KOPT-K1 (cell line): ENCODE measurements around the gene EFNA2.
"Not testable (repeated sequence)": the region's sequence is repeated elsewhere in the genome, so short reads cannot be mapped to it uniquely, and the experiment has no call there.

Experiments used
- H3K27ac ChIP-seq: fragments of 200-600 bp; sonication (generic); 2 replicates; pipeline ENCODE4 v1.5.1; 2016; ENCODE audit warnings: antibody characterized with exemption, mild to moderate bottlenecking, low read depth, low read length; ENCODE audit not compliant: poor library complexity, severe bottlenecking
- H3K36me3 ChIP-seq: fragments of 200-600 bp; sonication (generic); 2 replicates; pipeline ENCODE4 v1.5.1; 2017; ENCODE audit warnings: antibody characterized with exemption, mild to moderate bottlenecking, low read length, moderate library complexity; ENCODE audit not compliant: insufficient read depth
- H3K9me3 ChIP-seq: fragments of 200-600 bp; sonication (generic); 2 replicates; pipeline ENCODE4 v1.5.1; 2017; ENCODE audit warnings: antibody characterized with exemption, low read length, mild to moderate bottlenecking; ENCODE audit not compliant: insufficient read depth, poor library complexity, severe bottlenecking

The EFNA2 gene

DNA sequence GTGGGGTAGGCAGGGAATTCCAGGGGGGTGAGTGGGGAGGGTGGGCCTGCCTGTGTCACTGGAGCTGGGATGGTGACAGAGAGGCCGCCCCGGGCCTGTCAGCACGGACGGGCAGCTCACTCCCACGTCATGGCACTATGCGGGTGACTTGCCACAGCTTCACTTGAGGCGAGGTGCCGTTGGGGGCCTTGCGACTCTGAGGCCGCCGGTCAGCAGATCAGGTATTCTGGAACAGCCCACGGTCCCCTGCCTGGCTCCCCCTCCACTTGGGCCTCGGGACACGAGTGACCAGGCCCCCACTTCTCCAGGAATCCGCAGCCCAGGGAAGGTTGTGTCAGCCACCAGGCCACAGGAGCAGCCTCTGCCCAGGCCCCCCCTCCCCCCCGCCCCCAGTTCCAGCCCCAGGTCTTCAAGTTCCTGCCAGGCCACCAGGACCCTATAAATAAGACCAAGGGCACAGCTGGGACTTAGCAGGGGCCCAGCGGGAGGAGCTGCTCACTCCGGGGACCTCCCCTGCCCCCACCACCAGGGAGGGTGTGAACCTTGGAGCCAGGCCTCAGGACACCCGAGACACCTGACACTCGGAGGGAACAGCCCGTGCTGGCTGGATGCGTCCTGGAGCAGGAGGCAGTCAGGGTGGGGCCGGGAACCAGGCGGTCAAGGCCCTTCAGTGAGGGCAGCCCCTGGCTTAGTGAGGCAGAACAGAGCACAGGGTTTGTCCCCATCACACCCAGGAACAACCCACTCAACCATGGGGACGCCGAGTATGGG, 40.0 kb upstream of the EFNA2 start:
- Histone ChIP-seq H3K27ac (no peak overlapping the region), H3K36me3 (0 out of 2 replicates have a peak, but pooled peaks cover 10% of the 10 kb centered on the region), H3K9me3 (no peaks in the 10 kb centered on the region)

DNA sequence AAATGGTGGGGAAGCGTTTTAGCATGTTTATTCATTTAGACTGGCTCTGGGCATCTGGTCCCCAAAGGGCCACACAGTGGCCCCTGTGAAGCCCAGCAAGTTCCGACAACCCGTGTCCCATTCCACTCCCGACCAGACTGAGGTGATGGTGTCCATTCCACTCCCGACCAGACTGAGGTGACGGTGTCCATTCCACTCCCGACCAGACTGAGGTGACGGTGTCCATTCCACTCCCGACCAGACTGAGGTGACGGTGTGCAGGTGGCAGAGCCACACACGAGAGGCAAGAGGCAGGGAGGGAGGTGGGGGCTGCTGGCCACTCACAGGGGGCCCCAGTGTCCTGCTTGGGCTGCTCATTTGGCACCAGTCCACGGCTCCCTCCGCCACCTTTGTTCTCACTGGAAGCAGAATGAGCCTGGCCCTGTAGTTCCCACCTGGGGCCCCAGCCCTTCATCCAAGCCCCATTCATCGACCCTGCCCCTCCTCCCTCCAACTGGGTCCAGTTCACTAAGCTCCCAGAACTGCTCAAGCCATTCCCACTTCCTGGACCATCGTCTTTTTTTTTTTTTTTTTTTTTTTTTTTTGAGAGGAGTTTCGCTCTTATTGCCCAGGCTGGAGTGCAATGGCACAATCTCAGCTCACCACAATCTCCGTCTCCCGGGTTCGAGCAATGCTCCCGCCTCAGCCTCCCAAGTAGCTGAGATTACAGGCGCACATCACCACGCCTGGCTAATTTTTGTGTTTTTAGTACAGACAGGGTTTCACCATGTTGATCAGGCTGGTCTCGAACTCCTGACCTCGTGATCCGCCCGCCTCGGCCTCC, 39.2 kb upstream of the EFNA2 start:
- not testable (repeated sequence) for H3K27ac ChIP-seq, H3K9me3 ChIP-seq
- 0 out of 2 replicates have a peak, but pooled peaks cover 10% of the 10 kb centered on the region for H3K36me3 ChIP-seq

GRCh38 chr19:1247748-1248138, 37.9 kb upstream of the EFNA2 start:
- Histone ChIP-seq H3K27ac (no peak overlapping the region), H3K9me3 (no peaks in the 10 kb centered on the region), H3K36me3 (0 out of 2 replicates have a peak, but pooled peaks cover 10% of the 10 kb centered on the region)

DNA sequence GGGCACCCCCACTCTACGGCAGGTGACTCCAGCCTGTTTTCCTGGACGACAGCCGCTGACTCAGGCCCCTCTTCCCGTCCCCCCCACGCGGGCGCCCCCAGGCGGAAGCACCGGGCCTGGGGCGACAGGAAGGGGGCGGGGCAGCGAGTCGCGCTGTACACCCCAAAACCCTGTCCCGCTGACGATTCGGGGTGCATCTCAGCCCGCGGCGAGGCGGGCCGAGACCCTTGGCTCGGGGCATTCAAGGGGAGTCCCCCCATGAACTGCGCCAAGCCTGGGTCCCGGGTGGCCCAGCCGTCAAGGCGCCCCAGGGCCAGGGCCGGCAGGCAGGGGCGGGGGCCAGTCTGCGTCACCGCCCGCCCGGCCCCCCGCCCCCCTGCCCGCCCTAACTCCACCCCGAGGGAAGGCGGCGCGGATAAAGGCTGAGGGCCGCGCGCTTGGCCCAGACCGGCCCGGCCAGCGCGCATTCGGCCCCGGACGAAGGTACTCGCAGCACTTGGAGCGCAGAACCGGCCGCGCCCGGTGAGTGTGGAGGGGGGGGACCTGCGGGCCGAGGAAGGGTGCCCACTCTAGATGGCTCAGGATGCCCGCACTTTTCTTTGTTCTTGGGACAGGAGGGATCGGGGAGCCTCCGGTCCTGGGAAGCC, 37.4 kb upstream of the EFNA2 start, which contains the start of gene MIDN:
Gene MIDN, plus strand, starts transcription at position 445 of the 647 bp plus-strand sequence. CDS start 1,714 bp downstream, outside the sequence.
- 0 out of 2 replicates have a peak, but pooled peaks cover 10% of the 10 kb centered on the region for H3K36me3 ChIP-seq
- H3K27ac ChIP-seq: peak within 1 kb of the TSS; percentile 76
- no peaks in the 10 kb centered on the region for H3K9me3 ChIP-seq

DNA sequence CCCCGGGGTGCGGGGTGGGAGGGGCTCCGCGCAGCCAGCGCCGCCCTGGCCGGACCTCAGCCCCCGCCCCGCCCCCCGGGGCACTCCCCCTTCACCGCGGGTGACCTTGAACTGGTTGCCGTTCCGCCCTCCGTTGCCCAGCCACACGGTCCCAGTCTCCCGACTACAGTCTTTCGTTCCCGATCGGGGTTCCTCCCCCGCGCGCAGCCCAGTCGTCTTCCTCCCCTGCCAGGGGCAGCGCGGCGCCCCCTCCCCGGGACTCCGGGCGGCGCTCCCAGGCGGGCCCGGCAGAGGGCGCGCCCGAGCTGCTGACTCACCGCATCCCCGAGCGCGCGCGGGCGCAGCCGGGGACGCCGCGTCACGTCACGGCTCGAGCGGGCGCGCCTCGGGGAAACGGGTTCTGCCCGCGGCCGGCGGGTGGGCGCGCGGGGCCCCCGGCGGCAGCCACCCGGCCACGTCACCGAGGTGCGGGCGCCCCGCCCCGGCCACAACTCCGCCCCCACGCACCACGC, 36.8 kb upstream of the EFNA2 start:
- peaks cover 12% of the 10 kb centered on the region for H3K36me3 ChIP-seq
- peak overlapping the region; percentile 76 for H3K27ac ChIP-seq
- H3K9me3 ChIP-seq: no peaks in the 10 kb centered on the region

DNA sequence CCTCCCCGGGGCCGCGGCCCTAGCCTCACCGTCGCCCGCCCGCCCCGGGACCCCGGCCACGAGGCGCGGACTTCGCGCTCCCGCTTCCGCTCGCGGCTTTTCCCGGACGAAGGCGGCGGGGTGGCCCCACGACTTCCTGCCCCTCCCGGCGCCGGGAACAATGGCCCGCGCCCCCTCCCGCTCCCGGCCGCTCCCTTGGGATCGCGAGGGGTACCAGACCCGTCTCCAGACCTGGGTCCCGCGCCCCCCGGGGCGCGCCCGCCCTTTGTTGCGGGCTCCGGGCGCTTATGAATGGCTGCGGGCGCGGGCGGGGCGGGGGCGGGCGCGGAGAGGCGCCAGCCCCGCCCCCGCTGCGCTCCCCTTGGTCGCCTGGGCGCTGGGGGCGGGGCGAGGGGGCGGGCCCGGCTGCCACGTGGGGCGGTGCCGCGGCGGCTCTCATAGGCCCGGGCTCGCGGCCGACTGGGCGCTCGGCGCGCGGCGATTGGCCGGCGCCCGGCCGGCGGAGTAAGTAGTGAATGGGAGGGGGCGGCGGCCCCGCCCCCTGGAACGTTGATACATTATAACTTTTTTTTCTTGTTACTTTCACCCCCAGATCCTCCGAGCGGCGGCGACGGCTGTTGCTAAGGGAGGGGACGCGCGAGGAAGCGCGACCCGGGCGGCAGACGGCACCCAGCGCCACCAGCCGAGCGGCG, 36.2 kb upstream of the EFNA2 start:
- H3K9me3 ChIP-seq: no peaks in the 10 kb centered on the region
- peaks cover 13% of the 10 kb centered on the region for H3K36me3 ChIP-seq
- H3K27ac ChIP-seq: peak overlapping the region; percentile 88

- Histone ChIP-seq H3K27ac (peak overlapping the region; percentile 88), H3K36me3 (peaks cover 16% of the 10 kb centered on the region), H3K9me3 (no peaks in the 10 kb centered on the region)
Observed at GRCh38 chr19:1249990-1250436, 35.7 kb upstream of the EFNA2 start.

- H3K36me3 ChIP-seq: peaks cover 22% of the 10 kb centered on the region
- peak overlapping the region; percentile 88 for H3K27ac ChIP-seq
- no peaks in the 10 kb centered on the region for H3K9me3 ChIP-seq
Observed at GRCh38 chr19:1250437-1251260, 35.0 kb upstream of the EFNA2 start.

DNA sequence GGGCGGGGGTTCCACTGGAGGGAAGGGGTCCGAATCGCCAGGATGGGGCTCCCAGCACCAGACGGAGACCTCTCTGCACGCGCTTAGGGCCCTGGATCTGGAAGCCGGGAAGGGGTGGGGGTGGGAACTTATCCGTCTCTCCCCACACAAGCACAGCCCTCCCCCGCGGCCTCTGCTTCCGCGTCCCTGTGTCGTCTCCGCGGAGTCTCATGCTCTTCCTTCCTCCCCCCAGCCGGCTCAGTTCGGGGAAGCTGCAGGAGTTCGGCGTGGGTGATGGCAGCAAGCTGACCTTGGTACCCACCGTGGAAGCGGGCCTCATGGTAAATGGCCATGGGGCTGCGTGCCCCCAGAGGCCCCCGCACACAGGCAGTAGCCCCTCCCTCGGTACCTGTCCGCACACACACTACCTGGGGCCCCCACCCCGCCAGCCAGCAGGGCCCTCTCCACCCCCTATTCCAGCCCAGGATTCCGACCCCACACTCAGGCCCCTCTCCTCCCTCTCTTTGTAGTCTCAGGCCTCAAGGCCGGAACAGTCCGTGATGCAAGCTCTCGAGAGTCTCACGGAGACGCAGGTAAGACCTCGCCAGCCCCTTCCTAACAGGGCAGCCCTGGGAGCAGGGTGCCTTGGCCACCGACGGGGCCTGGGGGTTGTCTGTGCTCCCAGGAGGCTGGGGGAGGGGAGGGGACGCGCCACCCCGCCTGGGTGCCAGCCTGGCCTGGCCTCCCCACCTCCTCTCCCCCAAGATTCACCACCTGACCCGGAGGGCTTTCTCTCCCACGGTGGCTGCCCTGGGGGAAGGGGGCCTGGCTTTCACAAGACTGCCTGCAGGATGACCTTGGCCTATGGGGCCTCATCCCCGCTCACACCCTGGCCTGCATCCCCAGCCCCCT, 34.1 kb upstream of the EFNA2 start:
- peak overlapping the region; percentile 88 for H3K27ac ChIP-seq
- H3K36me3 ChIP-seq: peaks cover 31% of the 10 kb centered on the region
- H3K9me3 ChIP-seq: no peaks in the 10 kb centered on the region

- Histone ChIP-seq H3K27ac (peak overlapping the region; percentile 88), H3K9me3 (no peaks in the 10 kb centered on the region), H3K36me3 (peaks cover 39% of the 10 kb centered on the region)
Observed at GRCh38 chr19:1252221-1252820, 33.4 kb upstream of the EFNA2 start.

DNA sequence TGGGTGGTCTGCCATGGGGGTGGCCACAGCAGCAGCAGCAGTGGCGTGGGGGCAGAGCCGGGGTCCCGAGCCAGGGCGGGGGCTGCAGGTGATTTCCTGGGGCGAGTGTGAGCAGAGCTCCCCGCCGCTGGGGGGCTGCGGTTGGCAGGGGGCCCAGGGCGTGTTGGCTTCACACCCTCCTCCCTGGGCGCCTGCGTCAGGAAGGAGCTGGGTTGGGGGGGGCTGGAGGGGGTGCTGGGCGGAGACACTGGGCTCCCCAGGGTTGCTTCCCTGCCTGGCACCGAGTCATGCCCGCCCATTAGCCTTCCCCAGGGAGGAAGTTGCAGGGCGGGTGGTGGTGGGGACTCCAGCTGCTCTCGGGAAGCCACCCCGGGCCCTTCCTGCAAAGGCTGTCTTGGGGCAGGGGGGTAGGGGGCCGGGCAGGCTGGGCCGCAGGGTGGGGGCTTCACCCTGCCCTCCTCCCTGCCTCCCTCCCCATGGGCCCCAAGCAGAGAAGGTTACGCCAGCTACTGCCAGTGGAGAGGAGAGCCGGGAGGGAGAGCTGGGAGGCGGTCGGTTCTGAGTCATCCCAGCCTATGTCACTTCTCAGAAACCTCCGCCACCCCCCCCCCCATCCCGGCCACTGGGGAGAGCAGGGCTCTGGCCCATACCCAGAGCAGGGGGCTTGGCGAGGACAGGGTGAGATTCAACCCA, 32.7 kb upstream of the EFNA2 start:
- Histone ChIP-seq H3K36me3 (peaks cover 45% of the 10 kb centered on the region), H3K27ac (peak overlapping the region; percentile 88), H3K9me3 (no peaks in the 10 kb centered on the region)

- Histone ChIP-seq H3K27ac (peak overlapping the region; percentile 88), H3K36me3 (peaks cover 50% of the 10 kb centered on the region)
Observed at GRCh38 chr19:1253514-1254080, 32.1 kb upstream of the EFNA2 start.

More at GRCh38 chr19:1253514-1254080, 32.1 kb upstream of the EFNA2 start:
- no peaks in the 10 kb centered on the region for H3K9me3 ChIP-seq
